LoVo (cell line): Measurements from ENCODE around the gene TSPAN32.

ENCODE experiments used
- DNase-seq: peaks from one replicate; pipeline ENCODE4 v3.0.0-alpha.2; 2016; ENCODE audit warnings: low spot score

TSPAN32 gene

GRCh38 chr11:2366276-2366675 lies 64.5 kb downstream of the TSPAN32 start:
- DNase-seq: no peak

DNA sequence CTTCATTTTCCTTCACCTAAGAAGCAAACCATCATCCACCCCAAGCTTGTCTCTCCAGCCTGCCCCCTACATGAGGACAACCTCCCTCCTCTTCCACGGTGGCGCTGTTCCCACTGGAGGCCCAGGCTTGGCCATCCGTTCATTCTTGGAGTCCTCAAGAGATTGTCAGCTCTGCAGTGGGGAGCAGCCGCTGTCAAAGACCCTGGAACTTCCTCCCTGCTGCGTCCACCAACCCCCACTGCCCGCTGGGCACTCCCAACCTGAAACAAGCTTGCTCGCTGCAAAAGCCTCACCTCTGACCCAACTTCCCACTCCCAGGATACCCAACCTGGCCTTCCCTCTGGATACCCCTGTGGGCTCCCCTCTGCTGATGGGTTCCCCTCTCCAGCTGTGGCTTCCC lies 64.9 kb downstream of the TSPAN32 start:
- DNase-seq: no peak

GRCh38 chr11:2367266-2368160 lies 65.7 kb downstream of the TSPAN32 start:
- no peak for DNase-seq
